GM18498 (cell line): ENCODE data around the gene HOXA13.

Source experiments
- ATAC-seq: cut with Tn5 transposase; IDR thresholded peaks from one replicate; pipeline ENCODE4 v1.9.1; 2021; ENCODE audit warnings: mild to moderate bottlenecking, moderate library complexity; ENCODE audit not compliant: unreplicated experiment

Gene HOXA13

DNA sequence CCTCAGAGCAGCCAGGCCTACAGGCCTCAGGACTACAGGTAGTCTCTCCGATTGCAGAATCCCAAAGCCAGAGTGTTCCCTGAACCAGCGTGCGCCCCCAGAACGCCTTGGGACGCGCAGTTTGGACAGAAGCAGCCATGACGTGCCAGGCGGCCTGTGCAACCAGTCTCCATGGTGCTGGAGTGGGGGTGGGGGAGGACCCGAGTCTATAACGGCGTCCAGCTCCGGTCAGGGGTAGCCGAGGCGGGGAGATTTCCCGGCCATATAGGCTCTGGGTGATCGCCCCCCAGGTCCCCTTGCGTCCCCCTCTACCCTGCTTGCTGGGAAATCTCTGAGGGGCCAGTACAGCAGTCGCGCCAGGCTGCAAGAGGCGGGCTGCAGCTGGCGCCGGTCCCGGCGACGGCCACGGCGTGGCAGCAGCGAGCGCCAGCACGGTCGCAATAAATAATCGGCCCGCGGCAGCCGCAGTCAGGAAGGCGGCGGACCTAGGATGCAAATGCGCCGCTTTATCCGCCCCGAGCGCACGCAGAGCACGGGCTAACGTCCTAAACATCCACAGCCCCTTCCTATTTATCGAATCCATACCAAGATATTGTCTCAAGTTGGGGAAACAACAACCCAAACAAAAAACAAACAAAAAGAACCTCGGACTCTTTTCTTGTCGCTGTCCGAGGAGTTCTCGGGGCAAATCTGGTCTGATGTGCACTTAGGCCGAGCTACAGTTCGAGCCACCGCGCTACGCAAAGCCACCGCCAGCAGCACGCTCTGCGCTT is 49.1 kb downstream of the HOXA13 start:
- ATAC-seq: peak; percentile 90

GRCh38 chr7:27149842-27150567 is 49.9 kb downstream of the HOXA13 start:
- no peak for ATAC-seq

- ATAC-seq: no peak
Observed at GRCh38 chr7:27148756-27149641, 50.9 kb downstream of the HOXA13 start.

DNA sequence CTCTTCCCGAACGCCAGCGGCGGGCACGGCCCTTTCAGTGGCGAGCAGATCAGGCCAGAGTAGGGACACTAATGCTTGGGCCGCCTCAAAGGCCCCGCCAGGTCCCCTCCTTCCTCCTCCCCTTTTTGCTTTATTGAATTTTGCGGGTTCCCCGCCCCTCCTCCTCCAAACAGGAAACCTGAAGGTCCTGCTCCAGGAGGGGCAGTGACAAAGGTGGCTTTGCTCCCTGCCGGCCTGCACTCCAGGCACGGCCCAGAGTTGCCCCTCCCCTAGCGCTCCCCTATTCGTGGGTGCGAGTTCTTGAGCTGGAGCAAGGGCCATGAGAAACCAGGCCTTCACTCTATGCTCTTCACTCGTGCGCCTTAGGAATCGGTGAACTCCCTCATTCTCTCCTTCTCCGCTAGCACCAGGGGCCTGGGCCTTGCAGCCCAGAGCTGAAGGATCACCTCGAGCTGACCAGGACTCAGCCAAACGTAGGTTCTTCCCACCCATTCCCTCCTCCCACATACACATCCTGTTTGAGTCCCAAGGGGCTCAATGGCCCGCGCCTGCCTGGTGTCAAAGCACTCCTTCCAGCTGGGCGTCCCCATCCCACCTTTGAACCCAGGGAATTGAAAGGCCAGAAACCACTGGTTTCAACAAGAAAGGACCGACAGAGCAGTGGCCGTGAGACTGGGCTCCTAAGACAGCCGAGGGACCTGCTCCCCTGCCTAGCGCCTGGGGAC is 51.7 kb downstream of the HOXA13 start:
- ATAC-seq: no peak

- ATAC-seq: no peak
Observed at GRCh38 chr7:27147199-27148030, 52.5 kb downstream of the HOXA13 start, which contains the start of gene HOXA6. TSS of gene HOXA6 (minus strand) at chr7:27147774. CDS start at chr7:27147749, 25 bp downstream.

DNA sequence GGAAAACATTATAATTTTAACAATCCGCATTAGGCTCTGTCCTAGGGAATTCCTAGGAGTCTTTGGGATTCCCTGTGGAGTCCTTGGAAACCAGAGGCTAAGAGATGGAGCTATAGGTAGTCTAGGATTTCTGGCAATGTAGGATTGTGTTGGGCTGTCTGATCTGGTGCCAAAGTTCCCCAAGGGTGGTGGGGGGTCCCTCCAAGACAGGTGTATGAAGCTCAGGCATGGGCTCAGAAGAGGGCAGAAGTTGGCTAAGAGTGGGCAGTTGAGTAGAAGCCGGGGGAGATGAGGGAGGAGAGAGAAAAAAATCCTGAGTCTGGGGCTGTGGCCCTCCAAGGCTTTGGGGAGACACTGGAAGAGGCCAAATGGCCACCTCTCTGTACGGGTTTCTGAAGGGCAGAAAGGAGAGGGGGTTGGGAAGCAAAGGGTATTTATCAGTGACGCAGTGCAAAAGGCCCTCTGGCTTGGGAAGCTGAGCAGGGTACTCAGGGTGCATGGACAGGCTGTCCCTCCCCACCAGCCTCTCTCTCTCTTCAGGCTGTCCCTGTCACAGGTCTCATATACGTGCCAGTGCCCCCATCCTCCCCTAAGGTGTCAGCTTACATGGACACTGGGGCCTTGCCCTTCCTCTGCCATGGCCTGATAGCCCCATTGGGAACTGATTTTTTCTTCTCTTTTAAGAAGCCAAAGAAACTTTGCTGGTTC is 53.2 kb downstream of the HOXA13 start:
- no peak for ATAC-seq

DNA sequence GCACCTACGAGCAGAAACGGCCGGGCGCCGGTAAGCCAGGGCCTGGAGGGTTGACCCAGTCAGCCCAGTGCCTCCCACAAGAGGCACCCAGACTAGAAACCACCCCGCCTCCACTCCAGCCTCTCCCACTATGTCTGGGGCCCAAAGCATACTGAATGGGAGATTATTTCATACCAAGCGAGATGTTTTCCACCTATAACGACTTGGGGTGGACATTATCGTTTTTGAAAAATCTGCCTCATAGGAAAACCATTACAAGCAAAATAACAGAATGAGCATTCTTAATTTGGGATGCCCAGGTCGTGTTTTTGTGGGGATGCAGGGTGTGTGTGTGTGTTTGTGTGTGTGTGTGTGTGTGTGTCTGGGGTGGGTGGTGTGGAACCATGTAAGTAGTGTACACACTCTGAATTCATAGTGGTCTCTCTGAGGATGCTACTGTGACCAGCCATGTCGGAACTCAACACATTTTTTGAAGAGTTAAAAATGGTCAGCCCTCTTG is 53.9 kb downstream of the HOXA13 start:
- no peak for ATAC-seq

- ATAC-seq: no peak
Observed at GRCh38 chr7:27145165-27145913, 54.6 kb downstream of the HOXA13 start.

GRCh38 chr7:27144781-27145164 is 55.1 kb downstream of the HOXA13 start:
- no peak for ATAC-seq
